GM21447 (cell line): ENCODE data around the gene FGFRL1.

Experiments
- ATAC-seq: cut with Tn5 transposase; IDR thresholded peaks from one replicate; pipeline ENCODE4 v1.9.1; 2021; ENCODE audit not compliant: unreplicated experiment

FGFRL1 gene

GRCh38 chr4:1004557-1005485 is 6.6 kb upstream of the FGFRL1 start:
- ATAC-seq, result no peak

- no peak for ATAC-seq
These were observed 4.6 kb upstream of the FGFRL1 start for GRCh38 chr4:1006856-1007255.

- ATAC-seq, result no peak
These were observed 2.4 kb upstream of the FGFRL1 start for GRCh38 chr4:1008840-1009541.

- no peak for ATAC-seq
These were observed 1.7 kb upstream of the FGFRL1 start for GRCh38 chr4:1009542-1010394.

GRCh38 chr4:1010395-1011021 is 918 bp upstream of the FGFRL1 start:
- ATAC-seq, result no peak

- ATAC-seq, result no peak
These were observed 224 bp downstream of the FGFRL1 start for GRCh38 chr4:1011666-1012033.

GRCh38 chr4:1012034-1012739 is 761 bp downstream of the FGFRL1 start:
- no peak for ATAC-seq

GRCh38 chr4:1013225-1014073 is 2.0 kb downstream of the FGFRL1 start:
- no peak for ATAC-seq

- no peak for ATAC-seq
These were observed 3.1 kb downstream of the FGFRL1 start for GRCh38 chr4:1014291-1015167.

GRCh38 chr4:1015179-1015578 is 3.8 kb downstream of the FGFRL1 start:
- ATAC-seq, result no peak

- ATAC-seq, result no peak
These were observed 4.3 kb downstream of the FGFRL1 start for GRCh38 chr4:1015746-1016145.

GRCh38 chr4:1017211-1017610 is 5.8 kb downstream of the FGFRL1 start:
- ATAC-seq, result no peak

- no peak for ATAC-seq
These were observed 6.3 kb downstream of the FGFRL1 start for GRCh38 chr4:1017706-1018105.

GRCh38 chr4:1018147-1019020 is 7.0 kb downstream of the FGFRL1 start:
- ATAC-seq, result no peak

GRCh38 chr4:1019320-1019719 is 7.9 kb downstream of the FGFRL1 start:
- ATAC-seq, result no peak

GRCh38 chr4:1019729-1020470 is 8.5 kb downstream of the FGFRL1 start:
- no peak for ATAC-seq
